NCI-H2107 treated with DMSO at 0.1 percent for 48 hours (cell line): ENCODE data around the gene SPANXD.
"Not testable (repeated sequence)": the region's sequence is repeated elsewhere in the genome, so short reads cannot be mapped to it uniquely, and the experiment has no call there.

Source experiments
- DNase-seq: peaks from one replicate; lab custom pipeline; 2025; ENCODE audit not compliant: unreplicated experiment; lab: John Stamatoyannopoulos, UW

The SPANXD gene

GRCh38 chrX:141698639-141699038 is at the start of gene SPANXD:
Gene SPANXD (minus strand): TSS chrX:141698739. CDS start chrX:141698405, 334 bp downstream.
- DNase-seq, result not testable (repeated sequence)

DNA sequence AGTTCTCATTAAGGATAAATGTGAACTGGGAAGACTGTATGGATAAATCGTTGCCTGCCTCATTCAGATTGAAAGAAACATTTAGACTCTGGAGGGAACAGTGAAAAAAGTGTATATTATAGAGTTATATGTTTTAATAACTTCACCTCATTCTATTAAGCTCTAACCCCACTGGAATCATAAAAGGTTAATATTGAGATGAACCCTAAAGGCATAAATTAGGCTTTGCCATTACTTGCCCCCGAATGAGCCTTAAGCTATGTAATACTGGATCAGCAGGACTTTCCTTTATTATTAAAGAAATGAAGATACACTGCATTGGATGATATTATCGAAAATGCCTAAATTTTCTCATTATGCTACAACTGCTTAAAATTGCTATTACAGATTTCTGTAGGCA is 44.1 kb upstream of the SPANXD start:
- DNase-seq, result no peak

- DNase-seq, result no peak
Observed at GRCh38 chrX:141736656-141737055, 38.1 kb upstream of the SPANXD start.

DNA sequence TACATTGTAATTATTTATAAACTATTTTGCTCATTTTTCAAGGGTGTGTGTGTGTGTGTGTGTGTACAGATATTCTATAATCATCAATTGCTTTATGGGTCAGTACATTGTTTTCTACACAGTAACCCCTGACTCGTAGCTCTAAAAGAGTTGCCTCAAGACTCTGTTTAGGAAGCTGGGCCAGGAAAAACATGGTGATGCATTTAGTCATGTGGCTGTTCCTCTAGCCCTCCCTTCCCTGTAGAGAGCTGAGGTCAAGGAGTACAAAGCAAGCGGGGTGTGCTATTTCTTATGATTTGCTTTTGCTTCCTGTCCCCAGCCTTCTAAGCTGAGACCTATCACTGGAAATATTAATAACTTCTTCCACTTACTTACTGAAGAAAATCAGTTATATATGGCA is 34.8 kb upstream of the SPANXD start:
- DNase-seq, result no peak

DNA sequence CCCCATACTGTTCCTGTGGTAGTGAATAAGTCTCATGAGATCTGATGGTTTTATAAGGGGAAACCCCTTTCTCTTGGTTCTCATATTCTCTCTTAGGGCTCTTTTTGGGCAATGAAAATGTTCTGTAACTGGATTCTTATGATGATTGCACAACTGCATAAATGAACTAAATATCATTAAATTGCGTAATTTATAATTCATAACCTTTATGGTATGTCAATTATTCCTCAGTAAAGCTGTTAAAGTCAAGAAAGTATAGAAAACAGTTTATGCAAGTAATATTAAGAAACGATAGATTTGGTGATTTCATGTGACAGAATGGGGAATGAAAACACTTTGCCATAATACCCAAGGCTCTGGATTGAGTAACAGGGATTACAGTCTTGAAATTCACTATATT is 33.5 kb upstream of the SPANXD start:
- DNase-seq, result no peak

- DNase-seq, result no peak
Observed at GRCh38 chrX:141724186-141724585, 25.6 kb upstream of the SPANXD start.

DNA sequence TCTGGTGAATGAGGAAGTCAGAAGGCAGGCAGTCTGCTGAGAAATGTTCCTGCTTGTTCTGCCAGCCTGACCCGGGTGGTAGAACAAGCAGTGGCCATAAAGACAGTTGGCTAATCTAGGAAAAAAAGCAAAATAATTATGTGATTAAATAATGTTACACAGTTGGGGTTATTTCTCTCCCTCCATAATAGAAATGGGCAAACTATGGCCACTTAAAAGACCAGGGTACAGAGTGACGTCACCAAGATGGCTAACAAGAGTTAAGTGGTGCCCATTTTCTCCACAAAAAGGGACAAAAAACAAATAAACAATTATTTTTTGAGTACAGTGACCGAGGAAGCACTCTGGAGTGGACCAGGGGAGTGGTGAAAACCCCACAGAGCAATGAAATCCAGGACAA is 16.1 kb upstream of the SPANXD start:
- no peak for DNase-seq

- no peak for DNase-seq
Observed at GRCh38 chrX:141701072-141701471, 2.5 kb upstream of the SPANXD start.

DNA sequence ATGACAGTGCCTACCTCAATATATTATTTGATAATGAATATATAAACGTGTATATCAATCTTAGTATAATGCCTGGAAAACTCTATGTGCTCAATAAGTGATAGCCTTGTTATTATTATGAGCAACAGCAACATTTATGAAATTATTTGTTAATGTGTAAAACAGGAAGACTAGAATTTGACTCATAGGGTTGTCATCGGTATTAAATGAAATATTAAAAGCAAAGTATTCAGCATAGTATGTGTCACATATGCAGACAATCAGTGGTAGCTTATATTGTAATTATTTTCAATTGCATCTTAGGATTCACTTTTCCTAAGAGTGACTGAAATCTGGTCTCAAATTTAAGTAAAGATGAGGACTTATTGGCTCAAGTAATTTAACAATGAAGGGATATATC is 24.6 kb downstream of the SPANXD start:
- DNase-seq, result no peak

DNA sequence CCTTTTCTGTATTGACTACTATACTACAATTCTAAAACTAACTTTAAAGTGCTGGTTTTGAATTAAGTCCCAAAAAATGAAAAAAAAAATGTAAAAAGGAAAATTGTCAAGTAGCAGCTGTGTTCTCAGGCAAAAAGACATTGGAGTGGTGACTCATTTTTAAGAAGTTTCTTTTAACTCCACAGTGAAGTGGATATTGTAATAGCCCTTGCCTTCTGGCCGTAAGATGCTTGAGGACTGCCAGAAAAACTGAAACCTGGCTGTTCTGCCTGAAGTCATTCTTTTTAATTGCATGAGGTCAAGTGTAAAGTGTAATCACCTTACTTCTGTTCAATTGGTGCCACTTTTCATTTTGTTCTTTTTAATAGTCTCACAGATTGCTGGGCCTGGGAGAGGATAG is 28.9 kb downstream of the SPANXD start:
- no peak for DNase-seq

GRCh38 chrX:141668371-141668770 is 30.2 kb downstream of the SPANXD start:
- DNase-seq, result no peak

GRCh38 chrX:141662781-141663180 is 35.8 kb downstream of the SPANXD start:
- DNase-seq, result no peak

- no peak for DNase-seq
Observed at GRCh38 chrX:141652286-141652685, 46.3 kb downstream of the SPANXD start.
